ENCODE measurements around the gene SRGAP2. TPM values are rescaled to one million over a fixed set of nuclear protein-coding genes. Genes with fewer than 3 reads are reported as not detected.
"Not testable (repeated sequence)": the region's sequence is repeated elsewhere in the genome, so short reads cannot be mapped to it uniquely, and the experiment has no call there.

SRGAP2 gene
- total RNA-seq, 1 donor from 2014 or later, result 70.2 TPM

DNA sequence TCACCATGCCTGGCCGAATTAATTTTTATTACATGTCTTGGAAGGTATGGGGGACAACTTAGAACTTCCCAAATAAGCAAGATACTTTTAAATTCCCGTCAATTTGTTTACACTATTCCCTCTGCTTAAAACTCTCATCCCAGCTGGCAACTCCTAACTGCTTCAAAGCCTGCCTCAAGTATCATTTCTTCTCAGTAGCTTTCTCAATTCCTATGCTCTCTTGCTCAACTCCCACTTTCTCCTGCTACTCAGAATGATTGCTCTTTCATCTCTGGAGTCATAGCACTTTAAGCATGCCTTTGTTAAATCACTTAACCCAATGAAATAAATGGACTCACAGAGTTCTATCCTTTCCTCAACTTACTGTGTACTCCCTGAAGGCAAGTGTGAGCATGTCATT, 19.6 kb upstream of the SRGAP2 start:
- H3K27ac ChIP-seq; intact Hi-C loops (cut with DNase I); H3K4me1 ChIP-seq; H3K36me3 ChIP-seq; H3K9me3 ChIP-seq; H3K4me3 ChIP-seq; H3K27me3 ChIP-seq (ENCODE audit: low read depth); DNase-seq: not testable (repeated sequence)
- ATAC-seq, result peak in 1 of 2 donors; percentile 61

DNA sequence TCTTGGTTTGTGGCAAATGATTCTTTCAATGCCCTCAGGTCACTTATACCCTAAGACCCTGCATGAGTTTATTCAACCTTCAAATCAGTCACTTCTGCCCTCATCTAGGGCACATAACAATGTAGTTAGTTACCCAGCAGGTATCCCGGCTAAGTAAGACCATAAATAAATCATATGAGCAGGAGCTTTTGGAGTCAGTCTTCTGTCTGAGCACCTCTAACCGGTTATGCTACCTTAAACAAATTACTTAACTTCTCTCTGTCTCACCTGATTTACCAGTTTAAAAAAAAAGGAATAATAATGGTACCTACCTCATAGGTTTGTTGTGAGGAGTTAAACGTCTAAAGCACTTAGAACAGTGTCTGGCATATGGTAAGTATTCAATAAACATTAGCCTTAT, 17.6 kb upstream of the SRGAP2 start:
- H3K27ac ChIP-seq; H3K36me3 ChIP-seq; H3K4me3 ChIP-seq; H3K27me3 ChIP-seq (ENCODE audit: low read depth); H3K4me1 ChIP-seq; DNase-seq; ATAC-seq; H3K9me3 ChIP-seq; intact Hi-C loops (cut with DNase I): not testable (repeated sequence)

- H3K9me3 ChIP-seq; DNase-seq; ATAC-seq; H3K4me3 ChIP-seq; H3K27me3 ChIP-seq (ENCODE audit: low read depth); H3K27ac ChIP-seq; H3K4me1 ChIP-seq; intact Hi-C loops (cut with DNase I); H3K36me3 ChIP-seq: not testable (repeated sequence)
These were observed 16.5 kb upstream of the SRGAP2 start for GRCh38 chr1:206186826-206187225.

DNA sequence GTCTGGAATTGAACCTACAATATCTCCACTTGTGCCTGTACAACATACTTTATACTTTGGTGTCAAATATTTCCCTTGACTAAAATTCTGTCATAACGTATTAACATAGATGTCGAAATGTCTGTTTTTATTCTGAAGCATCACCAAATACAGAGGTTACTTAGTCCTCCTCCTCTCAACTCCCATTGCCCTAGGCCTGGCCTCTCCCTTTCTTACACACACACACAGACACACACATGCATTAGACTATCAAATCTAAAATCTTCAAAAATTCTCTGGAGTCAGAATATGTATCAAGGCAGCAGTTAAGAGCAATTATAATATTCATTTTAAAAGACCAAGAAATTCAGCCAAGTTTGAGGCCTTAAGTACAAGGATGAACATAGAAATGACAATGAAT, 8.2 kb upstream of the SRGAP2 start:
- ATAC-seq; H3K27ac ChIP-seq; H3K4me3 ChIP-seq; H3K4me1 ChIP-seq; DNase-seq; intact Hi-C loops (cut with DNase I); H3K27me3 ChIP-seq (ENCODE audit: low read depth); H3K36me3 ChIP-seq; H3K9me3 ChIP-seq: not testable (repeated sequence)

GRCh38 chr1:206196748-206197424, 6.5 kb upstream of the SRGAP2 start:
- H3K4me3 ChIP-seq; DNase-seq; ATAC-seq; H3K4me1 ChIP-seq; H3K27ac ChIP-seq; H3K9me3 ChIP-seq; H3K36me3 ChIP-seq; H3K27me3 ChIP-seq (ENCODE audit: low read depth); intact Hi-C loops (cut with DNase I): not testable (repeated sequence)

- H3K27me3 ChIP-seq (ENCODE audit: low read depth); intact Hi-C loops (cut with DNase I); H3K36me3 ChIP-seq; H3K9me3 ChIP-seq; H3K4me1 ChIP-seq: not testable (repeated sequence)
- peak; percentile 90 to 93 for ATAC-seq
- DNase-seq, result peak; percentile 99
- peak within 1 kb of the TSS; percentile 76 for H3K27ac ChIP-seq
- H3K4me3 ChIP-seq, result peak within 1 kb of the TSS; percentile 58
These were observed 465 bp upstream of the SRGAP2 start, which contains the start of gene FAM72A for GRCh38 chr1:206202789-206203363. FAM72A (minus strand) TSS chr1:206202839; CDS start chr1:206202025, 814 bp downstream.

DNA sequence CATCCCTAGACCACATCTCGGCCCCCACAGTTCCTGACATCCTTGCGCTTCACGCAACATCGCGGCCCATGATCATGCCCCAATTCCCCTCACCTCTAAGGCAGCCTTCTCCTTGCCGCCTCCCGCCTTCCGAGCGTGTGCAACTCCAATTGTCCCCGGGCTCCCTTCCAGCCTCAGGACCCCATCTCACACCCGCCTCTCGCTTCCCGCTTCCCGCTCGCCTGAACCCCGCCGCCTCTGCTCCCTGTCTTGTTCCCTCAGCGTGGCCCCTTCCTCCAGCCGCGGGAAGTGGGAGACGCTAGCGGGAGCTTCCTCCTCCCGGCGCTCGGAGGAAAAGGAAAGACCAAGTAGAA, 794 bp downstream of the SRGAP2 start:
- peak in 1 of 2 donors; percentile 0 for ATAC-seq
- intact Hi-C loops (cut with DNase I); DNase-seq; H3K36me3 ChIP-seq; H3K9me3 ChIP-seq; H3K27me3 ChIP-seq (ENCODE audit: low read depth); H3K4me1 ChIP-seq: not testable (repeated sequence)
- H3K4me3 ChIP-seq, result peak overlapping the region; percentile 47
- peak overlapping the region; percentile 62 for H3K27ac ChIP-seq

DNA sequence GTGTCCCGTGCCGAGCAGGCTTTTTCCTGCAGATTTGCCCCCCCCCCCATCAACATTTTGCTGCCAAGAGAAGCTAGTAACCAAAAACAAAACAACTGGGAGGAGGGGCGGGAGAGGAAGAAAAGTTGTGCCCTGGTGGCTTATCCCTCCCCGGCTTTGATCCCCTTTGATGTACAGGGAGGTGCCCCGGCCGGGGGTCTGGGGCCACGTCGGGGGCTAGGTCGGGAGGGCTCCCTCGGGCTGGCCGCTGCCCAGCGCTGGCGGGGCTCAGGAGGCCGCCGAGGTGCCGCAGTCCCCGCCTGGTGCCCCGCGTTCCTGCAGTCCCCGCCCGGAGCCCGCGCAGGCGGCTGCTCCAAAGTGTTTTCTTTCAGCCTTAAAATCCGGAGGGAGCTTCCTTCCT, 1.5 kb downstream of the SRGAP2 start:
- H3K9me3 ChIP-seq; intact Hi-C loops (cut with DNase I); H3K27me3 ChIP-seq (ENCODE audit: low read depth); DNase-seq; ATAC-seq; H3K4me1 ChIP-seq; H3K36me3 ChIP-seq: not testable (repeated sequence)
- H3K4me3 ChIP-seq, result peak overlapping the region; percentile 54
- peak overlapping the region; percentile 74 for H3K27ac ChIP-seq

GRCh38 chr1:206205569-206205968, 2.2 kb downstream of the SRGAP2 start:
- H3K4me3 ChIP-seq, result peak overlapping the region; percentile 41
- H3K36me3 ChIP-seq; ATAC-seq; H3K9me3 ChIP-seq; DNase-seq; H3K27ac ChIP-seq; H3K4me1 ChIP-seq; intact Hi-C loops (cut with DNase I); H3K27me3 ChIP-seq (ENCODE audit: low read depth): not testable (repeated sequence)

DNA sequence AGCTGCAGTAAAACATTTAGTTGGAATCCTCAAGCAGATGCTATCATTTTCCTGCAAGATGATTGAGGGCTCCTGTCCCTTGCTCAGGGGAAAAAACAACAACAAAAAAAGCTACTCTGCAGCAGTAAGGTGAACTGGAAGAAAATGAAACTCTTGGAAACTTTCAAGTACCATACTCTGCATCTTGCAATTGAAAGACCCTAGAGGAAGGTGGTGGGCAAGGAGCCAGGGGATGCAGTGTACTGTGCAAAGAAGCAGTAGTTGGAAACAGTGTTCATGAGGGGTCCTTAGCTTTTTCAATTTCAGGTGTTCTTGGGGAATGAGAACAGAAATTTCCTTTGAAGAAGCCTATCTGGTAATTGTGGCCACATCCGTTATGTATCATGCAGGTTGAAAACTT, 7.5 kb downstream of the SRGAP2 start:
- H3K4me1 ChIP-seq; ATAC-seq; DNase-seq; H3K36me3 ChIP-seq; intact Hi-C loops (cut with DNase I); H3K9me3 ChIP-seq; H3K4me3 ChIP-seq; H3K27me3 ChIP-seq (ENCODE audit: low read depth); H3K27ac ChIP-seq: not testable (repeated sequence)

DNA sequence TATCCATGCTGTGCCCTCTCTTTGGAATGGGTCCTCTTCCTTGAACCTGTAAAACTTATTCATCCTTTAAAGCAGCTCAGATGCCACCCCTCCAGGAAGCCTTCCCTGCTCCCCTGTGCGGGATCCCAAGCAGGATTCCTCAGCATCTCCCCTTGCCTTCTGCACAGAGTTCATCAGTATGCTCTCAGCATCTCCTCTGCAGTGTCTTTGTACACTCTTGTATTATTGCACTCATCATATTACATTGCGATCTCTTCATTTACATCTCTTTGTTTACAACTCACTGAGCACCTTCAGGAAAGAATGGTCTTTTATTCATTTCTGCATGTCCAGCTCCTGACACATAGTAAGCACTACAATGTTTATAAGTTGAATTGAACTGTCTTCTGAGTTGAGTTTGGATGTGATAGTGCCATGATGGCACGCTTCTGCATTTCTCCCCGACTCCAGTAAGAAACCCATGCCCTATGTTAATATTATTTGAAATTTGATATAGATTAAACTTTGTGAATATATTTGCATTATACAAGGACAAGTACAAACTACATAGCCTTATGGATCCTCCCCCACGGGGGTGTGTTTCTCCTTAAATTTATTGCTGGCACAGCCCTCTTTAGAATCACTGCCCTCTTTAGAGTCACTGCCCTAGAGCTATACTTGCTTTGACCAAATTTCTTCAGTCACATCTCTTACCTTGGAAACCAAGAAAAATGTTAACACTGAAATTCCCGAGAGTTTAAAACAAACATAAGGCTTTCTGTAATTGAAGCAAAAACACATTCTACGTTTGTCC, 12.5 kb downstream of the SRGAP2 start:
- not testable (repeated sequence) for ATAC-seq, H3K27ac ChIP-seq

DNA sequence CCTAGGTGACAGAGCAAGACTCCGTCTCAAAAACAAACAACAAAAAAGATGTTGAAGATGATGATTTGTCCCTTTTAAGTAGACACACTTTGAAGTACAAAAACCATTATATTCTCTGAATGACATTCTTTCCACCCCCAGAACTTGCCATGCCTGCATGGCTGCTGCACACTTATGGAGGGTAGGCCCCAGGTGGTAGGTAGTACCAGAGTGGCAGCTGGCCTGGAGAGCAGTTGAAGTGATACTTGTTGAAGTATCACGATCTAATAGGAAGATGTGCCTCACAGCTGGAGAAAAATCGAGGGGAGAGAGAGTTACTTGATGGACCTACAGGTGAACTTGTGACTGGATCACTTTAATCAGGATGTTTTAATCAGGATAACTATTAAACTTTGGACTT, 14.9 kb downstream of the SRGAP2 start:
- DNase-seq; H3K4me1 ChIP-seq; H3K27me3 ChIP-seq (ENCODE audit: low read depth); intact Hi-C loops (cut with DNase I); ATAC-seq; H3K4me3 ChIP-seq; H3K27ac ChIP-seq; H3K36me3 ChIP-seq; H3K9me3 ChIP-seq: not testable (repeated sequence)

More for the DNA sequence above, 12.5 kb downstream of the SRGAP2 start:
- H3K27me3 ChIP-seq (ENCODE audit: low read depth); H3K9me3 ChIP-seq; DNase-seq; H3K36me3 ChIP-seq; intact Hi-C loops (cut with DNase I); H3K4me3 ChIP-seq; H3K4me1 ChIP-seq: not testable (repeated sequence)

GRCh38 chr1:206218765-206219164, 15.4 kb downstream of the SRGAP2 start:
- H3K4me3 ChIP-seq; intact Hi-C loops (cut with DNase I); DNase-seq; H3K36me3 ChIP-seq; H3K27ac ChIP-seq; H3K9me3 ChIP-seq; H3K27me3 ChIP-seq (ENCODE audit: low read depth); H3K4me1 ChIP-seq: not testable (repeated sequence)
- peak; percentile 33 to 58 for ATAC-seq
